T-helper 22 cell (primary cell): ENCODE results near the gene NOS2.

ENCODE experiments used
- DNase-seq: peaks from one replicate; pipeline ENCODE4 v3.0.0-alpha.2; 2020; ENCODE audit warnings: low read depth

The NOS2 gene

DNA sequence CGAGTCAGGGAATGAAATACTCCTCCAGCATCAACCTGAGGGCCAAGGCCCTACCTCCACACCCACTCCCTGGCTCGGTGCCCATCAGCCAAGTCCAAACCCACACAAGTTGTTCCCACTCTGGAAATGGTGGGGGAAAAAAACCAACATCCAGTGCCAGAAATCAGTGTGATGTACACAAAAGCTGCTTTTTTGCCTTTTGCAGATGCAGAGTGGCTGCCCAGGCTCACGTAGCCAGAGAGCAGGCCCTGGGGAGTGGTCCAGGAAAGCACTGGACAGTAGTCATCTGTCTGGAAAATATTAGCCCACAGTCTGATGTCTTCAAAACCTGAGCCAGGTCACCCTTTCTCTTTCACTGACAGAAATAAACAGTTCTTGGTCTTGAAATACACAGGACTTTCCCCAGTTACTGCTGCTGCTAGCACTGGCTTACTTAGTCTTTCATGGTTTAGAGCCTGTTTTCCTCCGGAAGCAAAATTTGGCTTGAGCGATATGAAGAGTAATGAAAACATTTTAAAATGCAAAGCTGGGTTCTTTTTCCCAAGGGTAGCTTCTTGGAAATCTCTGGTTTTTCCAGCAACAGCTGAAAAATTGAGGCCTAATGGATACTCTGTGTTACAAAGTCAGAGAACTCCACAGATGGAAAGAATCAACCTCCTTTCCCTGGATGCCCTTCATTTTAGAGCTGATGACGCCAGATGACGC lies 18.2 kb upstream of the NOS2 start:
- no peak for DNase-seq

DNA sequence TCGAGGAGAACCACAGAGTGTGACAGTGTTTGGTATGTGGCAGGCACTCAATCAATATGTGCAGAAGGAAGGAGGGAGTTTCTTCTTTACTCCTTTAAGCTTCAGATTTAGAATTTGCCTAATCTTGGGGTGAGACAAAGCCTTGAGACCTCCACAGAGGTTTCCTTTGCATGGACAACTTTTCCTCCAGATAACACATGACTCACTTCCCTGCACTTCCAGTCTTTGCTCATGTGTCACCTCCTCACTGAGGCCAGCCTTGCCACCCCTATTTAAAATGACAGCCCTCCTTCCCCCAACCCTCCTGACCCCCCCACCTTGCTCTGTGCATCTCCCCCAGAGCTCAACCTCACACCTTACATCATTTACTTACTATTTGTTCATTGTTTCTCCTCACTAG lies 17.4 kb upstream of the NOS2 start:
- no peak for DNase-seq

DNA sequence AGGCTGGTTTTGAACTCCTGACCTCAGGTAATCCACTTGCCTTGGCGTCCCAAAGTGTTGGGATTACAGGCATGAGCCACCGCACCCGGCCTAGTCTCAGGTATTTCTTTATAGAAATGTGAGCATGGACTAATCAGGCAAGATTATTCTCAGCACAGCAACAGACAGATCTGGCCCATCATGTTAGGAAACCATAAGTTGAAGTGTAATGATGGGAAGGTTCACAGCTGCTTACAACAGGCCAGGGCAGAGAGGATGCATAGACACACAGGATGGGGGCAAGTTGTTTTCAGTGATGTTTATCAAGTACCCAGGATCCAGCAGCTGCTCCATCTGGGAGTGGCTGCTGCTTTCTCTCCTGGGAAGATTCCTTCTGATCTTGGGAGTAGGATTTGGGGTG lies 16.6 kb upstream of the NOS2 start:
- DNase-seq = no peak

DNA sequence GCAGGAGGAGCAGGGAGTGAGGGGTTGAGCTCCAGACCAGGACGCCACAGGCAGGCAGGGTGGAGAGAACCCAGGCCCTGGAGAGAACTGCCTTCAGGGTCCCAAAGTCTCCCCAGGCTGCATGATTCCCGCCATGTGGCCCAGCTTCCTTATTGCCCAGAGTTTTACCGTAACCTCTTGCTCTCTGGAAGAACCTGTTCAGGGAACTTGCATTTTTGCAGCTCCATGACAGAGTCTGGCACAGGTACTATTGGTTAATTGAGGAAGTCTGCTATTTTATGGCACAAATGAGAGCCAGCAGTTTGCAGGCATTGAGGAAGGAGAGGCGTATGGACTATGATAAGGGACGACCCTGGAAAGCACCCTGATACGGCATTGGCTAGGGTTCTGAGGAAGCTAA lies 11.6 kb upstream of the NOS2 start:
- DNase-seq = no peak

DNA sequence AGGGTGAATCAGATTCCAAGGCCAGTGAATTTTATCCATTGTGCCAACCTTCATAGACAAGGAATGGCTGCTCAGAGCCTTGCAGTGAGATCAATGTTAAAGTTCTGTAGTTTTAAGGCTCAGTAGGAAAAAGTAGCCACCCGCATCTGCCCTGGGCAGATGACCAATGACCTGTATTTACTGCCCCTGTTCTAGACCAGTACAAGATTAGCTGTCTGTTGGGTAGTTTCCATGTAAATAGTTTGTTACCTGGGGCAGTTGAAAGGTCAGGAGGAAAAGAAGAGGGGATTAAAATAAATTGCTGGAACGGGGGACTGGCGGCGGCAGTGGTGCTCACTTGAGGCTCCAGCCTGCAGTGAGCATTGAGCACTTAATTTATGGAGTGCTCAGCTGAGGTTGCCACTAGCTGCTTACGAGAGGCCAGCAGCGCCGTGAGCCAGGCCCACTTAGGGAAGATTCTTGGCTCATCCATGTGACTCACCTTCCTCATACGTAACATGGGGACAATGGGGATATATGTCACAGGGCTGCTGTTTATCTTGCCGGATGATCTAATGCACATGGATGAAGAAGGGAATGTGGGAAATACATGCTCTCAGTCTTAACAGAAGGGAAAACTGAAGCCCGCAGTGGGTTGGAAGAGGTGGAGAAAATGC lies 10.7 kb upstream of the NOS2 start:
- no peak for DNase-seq

DNA sequence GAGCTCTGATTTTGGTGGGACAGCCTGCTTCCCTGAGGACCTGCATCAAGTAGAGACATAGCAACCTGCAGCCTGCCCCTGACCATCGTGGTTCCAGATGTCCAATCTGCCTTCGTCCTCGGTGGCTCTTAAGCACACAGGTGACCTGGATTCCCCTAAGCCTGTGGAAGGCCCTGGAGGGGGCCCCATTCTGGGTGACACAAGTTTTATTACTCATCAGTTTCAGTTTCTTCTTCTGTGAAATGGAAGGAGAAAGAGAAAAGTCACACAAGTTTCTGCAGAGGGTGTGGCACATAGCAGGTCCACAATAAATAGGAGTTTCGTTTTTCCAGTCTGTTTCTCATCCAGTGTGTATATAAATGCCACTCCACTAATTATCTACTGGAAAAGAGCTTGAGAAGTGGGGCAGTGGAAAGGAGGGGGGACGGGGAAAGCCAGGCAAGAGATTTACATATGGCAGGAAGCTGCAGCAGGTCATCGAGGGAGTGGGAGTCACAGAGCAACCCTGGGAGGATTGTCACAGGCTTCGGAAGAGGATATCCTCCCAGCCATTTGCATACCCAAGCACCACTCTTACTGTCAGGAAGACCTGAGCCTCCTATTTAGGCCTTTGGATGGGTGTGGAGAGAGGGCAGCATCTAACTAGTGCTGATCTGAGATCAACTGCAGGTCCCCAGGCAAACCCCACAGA lies 10.0 kb upstream of the NOS2 start:
- DNase-seq = no peak

DNA sequence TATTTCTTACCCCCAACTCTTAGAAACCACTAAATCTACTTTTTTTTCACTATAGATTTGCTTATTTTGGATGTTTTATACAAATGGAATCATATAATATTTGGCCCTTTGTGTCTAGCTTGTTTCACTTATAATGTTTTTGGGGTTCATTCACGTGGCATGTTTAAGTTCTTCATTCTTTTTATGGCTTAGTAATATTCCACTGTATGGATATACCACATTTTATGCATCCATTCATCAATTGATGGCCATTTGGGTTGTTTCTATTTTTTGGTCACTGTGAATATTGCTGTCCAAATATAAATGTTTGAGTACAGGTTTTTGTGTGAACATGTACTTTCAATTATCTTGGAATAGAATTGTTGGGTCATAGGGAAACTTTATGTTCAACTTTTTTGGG lies 9.2 kb upstream of the NOS2 start:
- DNase-seq = no peak

DNA sequence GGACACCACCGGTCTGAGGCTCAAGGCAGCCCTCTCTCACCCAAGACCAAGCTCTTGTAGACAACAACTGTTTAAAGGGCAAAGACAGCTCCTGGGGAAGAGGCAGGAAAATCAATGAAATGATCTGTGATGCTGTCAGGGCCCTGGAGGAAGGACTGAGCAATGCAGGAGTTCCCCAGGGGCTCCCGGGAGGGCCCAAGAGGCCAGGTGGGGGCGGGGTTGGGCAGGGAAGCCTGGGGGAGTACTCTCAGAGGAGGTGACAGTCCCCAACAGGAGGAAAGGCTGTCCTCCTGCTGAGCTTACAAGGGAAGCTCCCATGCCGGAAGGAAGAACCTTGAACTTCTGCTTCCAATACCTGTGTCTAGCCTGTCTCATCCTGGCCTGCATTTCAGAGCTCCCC lies 8.3 kb upstream of the NOS2 start:
- no peak for DNase-seq

DNA sequence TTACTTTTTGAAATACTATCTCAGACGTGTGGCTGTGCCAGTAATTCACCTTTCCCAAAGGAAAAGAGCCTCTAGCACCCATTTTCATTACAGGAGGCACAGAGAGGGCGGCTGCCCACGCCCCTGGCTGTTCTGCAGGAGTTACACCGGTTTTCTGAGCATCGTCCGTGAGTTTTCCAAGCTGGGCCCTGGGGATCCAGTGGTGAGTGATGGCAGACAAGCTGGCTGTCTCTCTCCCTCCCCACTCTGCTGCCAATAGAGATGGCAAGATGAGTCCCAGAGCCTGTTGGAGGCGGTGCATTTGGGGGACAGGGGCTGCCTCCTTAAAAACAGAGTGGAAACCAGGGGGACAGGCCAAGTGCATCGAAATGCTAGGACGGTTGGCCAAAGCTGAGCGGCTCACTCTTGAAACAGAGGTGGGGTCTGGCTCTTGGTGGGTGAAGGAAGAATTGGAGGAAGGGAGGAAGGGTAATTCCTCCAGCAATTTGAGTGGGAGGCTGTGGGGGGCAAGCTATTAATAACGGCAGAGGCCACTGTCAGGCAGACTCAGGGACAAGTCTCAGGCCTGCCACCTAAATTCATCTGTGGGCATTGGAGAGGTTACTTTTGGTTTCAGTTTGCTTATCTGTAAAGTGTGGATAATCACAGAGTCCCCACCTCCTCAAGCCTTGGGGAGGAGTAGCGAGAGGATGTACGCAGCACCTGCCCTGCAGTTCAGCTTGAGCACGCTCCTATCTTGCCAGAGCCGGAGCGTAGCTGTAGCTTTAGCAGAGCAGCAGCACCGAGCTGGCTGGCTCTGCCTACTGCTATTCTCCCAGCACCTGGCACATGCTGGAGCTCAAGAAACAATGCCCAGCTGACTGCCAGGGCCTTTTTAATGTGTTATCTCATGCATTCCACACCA lies 7.5 kb upstream of the NOS2 start:
- peak; percentile 42 for DNase-seq

DNA sequence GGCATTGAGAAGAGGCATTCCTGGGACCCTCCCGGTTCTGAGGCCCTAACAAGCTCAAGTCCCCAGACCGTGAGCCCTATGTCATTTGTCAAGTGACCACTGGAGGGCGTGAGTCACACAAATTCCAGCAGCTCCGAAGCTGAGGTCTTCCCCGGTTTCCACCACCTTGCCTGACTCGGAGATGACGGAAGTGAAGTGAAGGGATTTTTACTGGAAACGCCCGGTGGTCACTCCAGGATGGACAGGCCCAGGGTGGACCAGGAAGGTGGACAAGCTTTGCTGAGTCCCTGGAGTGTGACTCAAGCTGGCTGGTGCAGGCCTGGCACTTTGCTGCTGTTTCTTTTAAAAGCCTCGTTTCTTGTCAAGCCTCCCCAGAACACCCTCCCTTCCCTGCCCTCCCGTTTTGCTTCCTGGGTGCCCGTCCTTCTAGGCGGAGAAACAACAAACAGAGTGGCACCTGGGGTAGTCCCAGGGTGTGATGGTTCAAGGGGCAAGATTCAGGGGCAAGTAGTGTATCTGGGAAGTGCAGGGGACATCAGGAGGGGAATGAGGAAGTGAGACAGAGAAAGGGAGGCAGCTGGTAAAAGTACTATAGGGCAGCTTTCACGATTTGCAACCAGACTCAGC lies 5.3 kb upstream of the NOS2 start:
- DNase-seq = peak; percentile 56

DNA sequence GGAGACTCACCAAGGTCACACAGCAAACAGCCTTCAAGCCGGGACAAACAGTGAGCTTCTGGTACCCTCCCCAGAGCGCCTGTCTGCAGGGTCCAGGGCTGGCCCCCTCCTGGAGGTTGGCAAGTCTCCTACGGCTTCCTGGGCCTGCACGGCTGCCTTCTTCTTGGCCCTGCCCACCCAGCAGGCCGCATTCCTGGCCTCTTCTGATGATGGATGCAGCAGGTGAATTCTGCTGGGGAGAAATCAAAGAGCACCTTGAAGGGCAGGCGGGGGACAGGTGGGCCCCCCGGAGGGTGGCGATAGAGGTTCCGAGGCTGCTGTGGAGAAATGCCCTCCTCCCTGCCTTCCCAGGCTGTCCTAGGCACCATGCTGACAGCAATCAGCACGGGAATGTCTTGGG lies 3.8 kb upstream of the NOS2 start:
- DNase-seq = no peak

DNA sequence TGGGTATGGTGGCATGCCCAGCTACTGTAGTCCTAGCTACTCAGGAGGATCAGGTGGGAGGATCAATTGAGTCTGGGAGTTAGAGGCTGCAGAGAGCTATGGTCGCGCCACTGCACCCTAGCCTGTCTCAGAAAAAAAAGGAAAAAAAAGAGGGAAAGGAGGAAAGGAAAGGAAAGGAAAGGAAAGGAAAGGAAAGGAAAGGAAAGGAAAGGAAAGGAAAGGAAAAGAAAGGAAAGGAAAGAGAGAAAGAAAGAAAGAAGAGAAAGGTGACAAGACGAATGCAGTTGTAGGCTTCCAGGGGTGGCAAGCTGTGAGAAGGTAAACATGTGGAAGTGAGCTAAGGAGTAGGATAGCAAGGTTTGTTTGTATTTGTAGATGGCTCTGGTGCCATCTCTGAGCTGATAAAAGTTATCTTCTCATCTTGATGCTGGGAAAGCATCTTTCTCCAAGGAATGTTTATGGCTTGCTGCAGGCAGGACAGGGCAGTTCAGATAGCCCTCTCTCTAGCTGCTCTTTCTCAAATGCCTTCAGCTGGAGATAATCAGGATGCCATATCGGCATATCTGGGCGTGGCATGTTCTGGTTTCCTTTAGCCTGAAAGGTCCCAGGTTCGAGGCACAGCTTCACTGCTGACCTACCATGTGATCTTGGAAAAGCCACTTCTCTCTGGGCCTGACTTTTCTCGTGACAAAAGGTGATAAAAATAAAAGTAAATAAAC lies 2.8 kb upstream of the NOS2 start:
- no peak for DNase-seq

DNA sequence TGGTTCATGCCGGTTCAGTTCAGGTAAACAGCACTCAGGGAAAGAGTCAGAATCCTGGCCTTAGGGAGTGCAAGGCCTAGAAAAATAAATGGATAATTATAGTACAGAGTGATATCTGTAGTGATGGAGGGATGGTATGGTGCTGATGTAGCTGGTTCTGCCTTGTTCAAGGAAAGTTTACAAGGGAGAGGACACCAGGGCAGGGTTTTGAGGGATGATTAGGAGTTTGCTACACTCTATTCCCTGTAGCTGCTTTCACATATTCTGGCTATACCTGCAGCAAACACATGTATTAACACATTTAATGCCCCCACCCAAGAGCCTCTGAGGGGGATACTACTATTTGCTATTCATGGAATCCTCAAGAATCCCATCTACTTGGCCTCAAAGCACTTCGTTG lies 1.7 kb upstream of the NOS2 start:
- DNase-seq = no peak

DNA sequence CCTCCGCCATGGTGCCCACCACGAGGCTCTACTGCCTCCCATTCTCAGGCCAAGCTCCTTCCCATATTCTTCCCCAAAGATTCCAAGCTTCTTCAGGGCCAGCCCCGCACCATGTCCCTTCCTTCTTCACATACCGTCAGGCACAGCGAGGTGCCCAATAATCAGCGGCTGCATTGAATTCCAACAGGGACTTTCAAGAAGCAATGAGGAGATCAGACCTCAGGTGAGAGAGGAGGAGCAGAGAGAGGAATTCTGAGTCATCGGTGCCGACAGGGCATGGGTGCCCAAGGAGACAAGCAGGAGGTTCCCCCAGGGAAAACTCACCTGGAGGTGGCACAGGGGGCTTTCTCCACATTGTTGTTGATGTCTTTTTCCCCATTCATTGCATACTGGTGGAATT lies 2.0 kb downstream of the NOS2 start:
- DNase-seq = no peak

DNA sequence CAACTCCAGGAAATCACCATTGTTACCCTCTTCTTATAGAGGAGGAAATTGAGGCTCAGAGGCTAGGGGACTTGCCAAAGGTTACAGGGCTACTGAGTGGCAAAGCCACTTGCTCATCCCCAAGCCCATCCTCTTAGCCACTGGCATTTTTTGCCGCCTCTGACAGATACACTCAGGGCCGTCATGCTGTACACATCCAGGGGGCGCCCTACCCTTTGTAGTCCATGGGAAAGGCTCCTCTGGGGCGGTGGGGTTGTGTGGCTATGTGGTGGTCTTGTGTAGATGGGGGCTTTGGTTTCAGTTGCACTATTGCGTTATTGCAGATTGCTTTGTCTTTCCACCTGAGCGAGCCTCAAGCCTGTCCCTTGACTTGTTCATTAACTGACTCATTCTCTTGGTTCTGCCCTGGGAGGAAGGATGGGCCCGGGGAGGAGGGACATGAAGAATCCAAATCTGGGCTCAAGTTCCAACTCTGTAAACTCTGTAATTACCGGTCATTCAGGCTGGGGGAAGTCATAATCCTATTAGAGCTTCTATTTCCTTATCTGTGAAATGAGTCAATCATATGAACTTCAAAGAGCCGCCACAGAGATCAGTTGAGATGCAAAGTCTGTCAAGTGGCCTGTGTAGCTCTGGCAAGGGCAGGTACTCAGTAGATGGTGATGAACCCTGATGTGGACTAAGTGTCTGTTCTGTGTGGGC lies 2.8 kb downstream of the NOS2 start:
- DNase-seq = no peak

DNA sequence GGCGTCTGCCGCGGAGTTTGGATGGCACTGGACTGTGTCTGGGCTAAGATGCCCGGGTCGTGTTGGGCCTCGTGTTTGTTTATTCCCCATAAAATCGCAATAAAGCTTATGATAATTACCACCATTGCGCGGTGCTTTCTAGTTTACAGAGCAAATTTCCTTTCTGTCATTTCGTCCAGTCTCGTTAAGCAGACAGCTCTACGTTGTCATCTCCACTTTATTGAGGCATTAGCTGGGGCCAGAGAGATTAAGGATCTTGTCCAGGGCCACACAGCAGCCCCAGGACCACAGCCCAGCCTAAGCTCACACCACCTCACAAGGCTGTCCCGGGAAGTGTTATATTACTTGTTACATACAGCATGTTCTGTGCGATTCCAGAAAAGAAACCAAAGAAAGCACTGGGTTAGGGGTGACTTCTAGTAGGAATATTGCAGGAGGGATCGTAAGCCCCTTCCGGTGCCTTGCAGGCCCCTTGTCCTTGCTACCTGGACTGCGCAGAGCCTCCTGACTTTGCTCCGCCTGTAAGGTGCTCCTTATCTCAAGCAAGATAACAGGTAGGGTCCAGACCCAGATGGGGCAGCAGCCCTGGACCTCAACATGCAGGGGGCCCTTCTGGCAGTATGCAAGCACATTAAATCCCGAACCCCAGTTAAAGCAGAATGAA lies 6.3 kb downstream of the NOS2 start:
- no peak for DNase-seq

DNA sequence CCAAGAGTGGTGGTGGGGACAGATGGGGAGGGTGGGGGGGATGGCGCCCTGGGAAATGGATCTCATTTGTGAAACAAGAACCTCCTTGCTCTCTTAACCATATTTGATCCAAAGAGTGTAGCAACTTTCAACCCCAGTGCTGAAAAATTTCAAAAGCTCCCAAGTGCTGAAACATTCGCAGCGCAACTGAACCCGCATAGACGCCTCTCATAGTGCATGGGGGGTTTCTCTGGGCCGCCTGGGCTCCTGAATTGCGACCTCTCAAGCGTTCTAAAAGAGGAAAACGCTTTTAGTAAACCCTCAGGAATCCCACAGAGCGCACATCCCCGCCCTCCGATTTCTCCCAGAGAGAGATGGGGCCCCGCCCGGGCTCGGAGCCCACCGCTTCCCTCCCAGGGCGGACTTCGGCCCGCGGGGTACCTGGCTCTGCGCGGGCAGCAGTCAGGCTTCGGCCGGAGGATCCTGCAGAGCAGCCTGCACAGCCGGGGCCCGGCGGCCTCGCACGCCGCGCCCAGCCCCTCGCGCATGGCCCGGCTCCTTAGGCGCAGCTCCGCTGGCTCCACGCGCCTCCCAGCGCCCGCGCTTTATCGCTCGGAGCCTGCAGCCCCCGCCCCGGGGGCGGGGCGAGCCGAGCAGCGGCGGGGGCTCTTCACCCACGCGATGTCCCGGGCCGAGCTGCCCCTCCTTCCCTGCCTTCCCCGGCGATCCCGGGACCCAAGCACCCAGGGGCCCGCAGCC lies 7.0 kb downstream of the NOS2 start:
- DNase-seq = no peak

DNA sequence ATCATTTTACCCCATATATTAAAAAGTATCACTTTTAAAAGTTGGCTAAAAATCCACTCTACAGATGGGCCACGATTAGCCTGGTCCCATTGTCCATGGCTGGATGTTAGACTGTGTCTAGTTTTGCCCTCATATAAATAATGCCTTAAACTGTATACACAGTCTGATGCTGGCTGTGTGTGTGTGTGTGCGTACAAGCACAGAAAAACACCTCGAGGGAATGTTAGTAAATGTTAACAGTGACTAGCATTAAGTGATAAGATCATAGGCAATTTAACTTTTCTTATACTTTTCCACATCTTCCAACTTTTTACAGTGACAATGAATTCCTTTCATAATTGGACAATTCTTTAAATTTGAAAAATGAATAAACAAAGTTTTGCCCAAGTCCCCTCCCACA lies 8.2 kb downstream of the NOS2 start:
- no peak for DNase-seq

DNA sequence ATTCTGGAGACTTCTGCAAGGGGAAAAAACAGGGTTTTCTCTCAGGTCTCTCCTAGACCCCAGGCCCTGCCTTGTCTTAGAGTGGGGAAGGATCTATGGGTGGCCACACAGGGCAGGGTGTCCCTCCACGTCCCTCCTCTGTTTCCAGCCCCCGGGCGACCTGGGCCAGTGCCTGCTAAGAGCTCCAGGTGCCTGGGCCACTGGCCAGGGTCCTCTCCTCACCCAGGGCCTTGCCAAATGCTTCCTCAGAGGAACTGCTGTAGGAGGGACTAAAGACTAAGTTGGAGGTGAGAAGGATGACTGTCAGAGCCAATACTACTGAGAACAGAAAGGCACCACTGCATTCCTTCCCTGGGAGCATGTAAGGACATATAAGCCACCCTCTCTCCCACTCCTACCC lies 11.4 kb downstream of the NOS2 start:
- no peak for DNase-seq
